Sigmoid colon (tissue), 4 donors: ENCODE measurements around the gene ZNF69.
"Not testable (repeated sequence)": the region's sequence is repeated elsewhere in the genome, so short reads cannot be mapped to it uniquely, and the experiment has no call there.

Experiments
- POLR2A ChIP-seq, 2 donors: fragments of 450-650 bp; IDR thresholded peaks; one replicate each; pipeline ENCODE4 v1.6.1; 2016; ENCODE audit warnings: antibody characterized with exemption in 2 of 2, mild to moderate bottlenecking in 2 of 2, moderate library complexity in 2 of 2
- POLR2AphosphoS5 ChIP-seq, 4 donors: sonication (generic); formaldehyde crosslinking; IDR thresholded peaks; one replicate each; pipeline ENCODE4 v1.6.1; 2017; ENCODE audit warnings: antibody characterized with exemption in 4 of 4
- TF ChIP-seq, protein P1 (sequence below), 4 experiments: fragments of 450-650 bp in 3 of 4; fragments of 200-600 bp in 1 of 4; IDR thresholded peaks; one replicate each; pipeline ENCODE4 v1.5.1; 2016 to 2019; ENCODE audit warnings: antibody characterized with exemption in 4 of 4, mild to moderate bottlenecking in 3 of 4, moderate library complexity in 2 of 4

DNA sequence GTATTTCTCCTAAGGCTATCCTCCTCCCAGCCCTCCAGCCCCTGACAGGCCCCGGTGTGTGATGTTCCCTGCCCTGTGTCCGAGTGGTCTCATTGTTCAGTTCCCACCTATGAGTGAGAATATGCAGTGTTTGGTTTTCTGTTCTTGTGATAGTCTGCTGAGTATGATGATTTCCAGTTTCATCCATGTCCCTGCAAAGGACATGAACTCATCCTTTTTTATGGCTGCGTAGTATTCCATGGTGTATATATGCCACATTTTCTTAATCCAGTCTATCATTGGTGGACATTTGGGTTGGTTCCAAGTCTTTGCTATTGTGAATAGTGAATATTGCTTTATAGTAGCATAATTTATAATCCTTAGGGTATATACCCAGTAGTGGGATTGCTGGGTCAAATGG lies 48.2 kb downstream of the ZNF69 start:
- TF ChIP-seq POLR2A, POLR2AphosphoS5 (IDR thresholded peaks at IDR 0.05): not testable (repeated sequence)
- TF ChIP-seq, protein P1, sequence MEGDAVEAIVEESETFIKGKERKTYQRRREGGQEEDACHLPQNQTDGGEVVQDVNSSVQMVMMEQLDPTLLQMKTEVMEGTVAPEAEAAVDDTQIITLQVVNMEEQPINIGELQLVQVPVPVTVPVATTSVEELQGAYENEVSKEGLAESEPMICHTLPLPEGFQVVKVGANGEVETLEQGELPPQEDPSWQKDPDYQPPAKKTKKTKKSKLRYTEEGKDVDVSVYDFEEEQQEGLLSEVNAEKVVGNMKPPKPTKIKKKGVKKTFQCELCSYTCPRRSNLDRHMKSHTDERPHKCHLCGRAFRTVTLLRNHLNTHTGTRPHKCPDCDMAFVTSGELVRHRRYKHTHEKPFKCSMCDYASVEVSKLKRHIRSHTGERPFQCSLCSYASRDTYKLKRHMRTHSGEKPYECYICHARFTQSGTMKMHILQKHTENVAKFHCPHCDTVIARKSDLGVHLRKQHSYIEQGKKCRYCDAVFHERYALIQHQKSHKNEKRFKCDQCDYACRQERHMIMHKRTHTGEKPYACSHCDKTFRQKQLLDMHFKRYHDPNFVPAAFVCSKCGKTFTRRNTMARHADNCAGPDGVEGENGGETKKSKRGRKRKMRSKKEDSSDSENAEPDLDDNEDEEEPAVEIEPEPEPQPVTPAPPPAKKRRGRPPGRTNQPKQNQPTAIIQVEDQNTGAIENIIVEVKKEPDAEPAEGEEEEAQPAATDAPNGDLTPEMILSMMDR (IDR thresholded peaks at IDR 0.05): not testable (repeated sequence)
